ENCODE measurements around the gene LSM3.

The LSM3 gene

DNA sequence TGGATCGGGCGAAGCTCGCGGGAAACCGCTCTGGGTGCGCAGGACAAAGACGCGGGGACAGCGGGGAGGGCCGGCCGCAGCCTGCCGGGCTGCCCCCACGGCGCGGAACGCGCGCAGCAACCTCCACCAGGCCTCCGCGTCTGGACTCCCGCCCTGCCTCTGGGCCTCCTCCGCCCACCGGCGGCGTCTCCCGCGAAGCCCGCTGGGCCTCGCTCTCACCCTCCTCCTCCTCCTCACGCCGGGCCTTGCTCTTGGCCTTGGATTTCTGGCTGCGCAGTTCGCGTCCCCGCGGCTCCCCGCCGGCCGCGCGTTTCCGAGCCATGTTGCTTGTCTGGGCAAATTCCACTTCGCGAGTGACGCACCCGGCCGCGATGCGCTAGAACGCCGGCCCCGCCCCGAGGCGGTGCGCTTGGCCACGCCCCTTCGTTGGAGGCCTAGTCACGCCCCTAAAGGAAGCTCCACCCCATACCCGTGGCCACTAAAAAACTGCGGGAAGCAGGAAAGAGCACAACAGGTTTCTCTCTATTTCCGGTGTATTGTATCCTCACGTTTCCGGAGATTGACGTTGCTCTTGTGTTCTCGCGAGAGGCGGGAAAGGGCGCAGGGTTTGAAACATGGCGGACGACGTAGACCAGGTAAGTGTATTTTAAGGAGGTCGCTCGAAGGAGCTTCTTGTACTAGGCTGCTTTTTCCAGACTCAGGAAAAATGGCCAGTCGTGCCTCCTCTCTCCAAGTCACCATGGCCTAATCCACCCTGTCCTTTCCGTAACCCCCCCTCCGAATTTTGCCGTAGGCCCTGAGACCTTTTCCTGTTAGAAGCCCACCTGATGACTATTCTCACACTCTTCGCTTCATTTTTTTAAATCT lies at the start of gene LSM3, which contains the start of gene XPC:
Gene LSM3, plus strand, starts transcription at position 571 of the 867 bp plus-strand sequence. Its CDS starts 44 bp downstream, at position 615.
Gene XPC, minus strand, starts transcription at position 355 of the 867 bp plus-strand sequence. Its CDS starts 33 bp downstream, at position 322.
- peak; percentile 99 for DNase-seq

DNA sequence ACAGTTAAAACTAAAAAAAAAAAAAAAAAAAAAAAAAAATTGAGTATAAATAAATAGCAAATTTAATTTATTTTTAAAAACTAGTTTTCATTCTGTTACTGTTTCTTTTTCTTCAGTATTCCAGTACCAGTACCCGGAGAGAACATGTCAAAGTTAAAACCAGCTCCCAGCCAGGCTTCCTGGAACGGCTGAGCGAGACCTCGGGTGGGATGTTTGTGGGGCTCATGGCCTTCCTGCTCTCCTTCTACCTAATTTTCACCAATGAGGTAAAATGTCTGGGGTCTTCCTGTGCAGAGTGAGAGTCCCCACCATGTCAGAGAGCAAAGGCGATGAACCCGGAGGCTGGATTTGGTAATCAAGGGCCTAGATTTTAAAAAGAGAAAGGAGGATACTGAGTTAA lies 49.3 kb upstream of the LSM3 start:
- DNase-seq, result no peak

DNA sequence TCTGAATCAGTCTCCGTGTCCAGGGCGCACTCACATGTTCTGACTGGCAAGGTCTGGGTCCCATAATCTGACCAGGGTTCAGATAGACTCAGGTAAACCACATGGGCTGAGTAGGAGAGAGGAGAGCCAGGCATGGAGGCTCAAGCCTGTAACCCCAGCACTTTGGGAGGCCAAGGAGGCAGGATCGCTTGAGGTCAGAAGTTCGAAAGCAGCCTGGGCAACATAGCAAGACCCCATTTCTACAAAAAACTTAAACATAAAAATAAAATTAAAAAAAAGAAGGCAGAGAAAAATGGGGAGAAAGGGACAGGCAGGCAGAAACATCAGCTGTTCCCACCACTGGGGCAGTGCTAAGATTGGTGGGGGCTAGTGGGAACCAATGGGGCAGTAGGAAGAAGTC lies 48.4 kb upstream of the LSM3 start:
- no peak for DNase-seq

DNA sequence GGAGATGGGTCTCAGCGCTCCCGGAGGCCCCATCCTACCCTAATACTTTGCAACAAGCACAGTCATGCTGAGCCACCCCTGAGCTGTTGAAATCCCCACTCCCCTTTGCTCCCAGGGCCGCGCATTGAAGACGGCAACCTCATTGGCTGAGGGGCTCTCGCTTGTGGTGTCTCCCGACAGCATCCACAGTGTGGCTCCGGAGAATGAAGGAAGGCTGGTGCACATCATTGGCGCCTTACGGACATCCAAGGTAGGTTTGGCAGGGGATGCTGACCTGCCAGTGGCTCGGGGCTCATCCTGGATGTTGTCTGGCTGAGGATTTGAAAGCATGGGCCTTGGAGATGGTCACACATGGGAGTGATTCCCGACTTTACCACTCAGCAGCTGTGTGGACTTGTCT lies 47.9 kb upstream of the LSM3 start:
- DNase-seq, result no peak

DNA sequence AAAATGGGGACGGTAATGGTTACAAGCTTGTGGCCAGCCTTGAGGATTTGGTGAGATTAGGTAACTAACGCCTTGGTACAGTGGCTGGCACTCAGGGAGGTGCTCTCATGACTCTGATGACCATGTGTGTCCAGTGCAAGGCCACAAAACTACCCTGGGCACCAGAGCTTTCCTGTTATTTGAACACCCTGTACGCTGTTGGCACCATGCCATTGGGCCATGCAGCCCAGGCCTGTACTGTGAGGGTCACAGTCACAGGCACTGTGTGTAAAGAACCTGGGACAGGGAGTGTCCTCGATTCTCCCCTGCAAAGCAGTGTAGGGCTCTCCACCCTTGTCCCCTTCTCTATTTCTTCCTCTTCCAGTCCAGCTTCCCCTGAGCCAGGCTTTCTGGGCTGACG lies 47.5 kb upstream of the LSM3 start:
- DNase-seq, result no peak

DNA sequence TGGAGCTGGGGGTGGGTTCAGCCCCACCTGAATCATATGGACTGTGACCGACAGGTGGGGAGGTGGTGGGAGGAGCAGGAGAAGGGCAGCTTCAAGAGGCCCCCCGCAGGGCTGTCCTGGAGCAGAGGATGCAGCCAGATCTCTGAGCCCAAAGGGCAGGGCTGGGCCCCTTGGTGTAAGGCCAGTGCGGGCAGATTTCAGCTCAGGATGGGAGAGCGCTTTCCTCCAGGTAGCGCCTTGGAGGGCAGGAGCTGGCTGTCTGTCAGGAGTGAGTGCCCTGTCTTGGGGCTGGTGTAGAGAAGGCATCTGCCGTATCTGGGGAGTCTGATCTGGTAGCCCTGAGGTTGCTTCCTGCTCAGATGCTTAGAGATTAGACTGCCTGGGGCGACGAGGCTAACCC lies 46.5 kb upstream of the LSM3 start:
- DNase-seq, result no peak

DNA sequence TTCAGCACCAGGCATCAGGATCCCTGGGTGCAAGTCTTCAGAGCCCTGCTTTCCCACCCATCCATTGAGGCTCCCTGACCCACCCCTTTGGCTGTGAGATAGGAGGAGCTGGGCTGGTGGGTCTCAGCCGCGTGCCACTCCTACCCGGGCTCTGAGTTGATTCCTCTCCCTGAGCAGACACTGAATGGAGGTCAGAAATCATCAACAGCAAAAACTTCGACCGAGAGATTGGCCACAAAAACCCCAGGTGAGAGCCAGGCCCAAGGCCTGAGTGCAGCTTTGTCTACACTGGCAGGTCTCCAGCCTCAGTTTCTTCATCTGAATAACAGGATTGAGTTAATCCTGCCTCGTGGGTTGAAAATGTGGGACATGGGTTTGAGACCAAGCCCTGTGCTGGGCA lies 45.9 kb upstream of the LSM3 start:
- DNase-seq, result no peak

DNA sequence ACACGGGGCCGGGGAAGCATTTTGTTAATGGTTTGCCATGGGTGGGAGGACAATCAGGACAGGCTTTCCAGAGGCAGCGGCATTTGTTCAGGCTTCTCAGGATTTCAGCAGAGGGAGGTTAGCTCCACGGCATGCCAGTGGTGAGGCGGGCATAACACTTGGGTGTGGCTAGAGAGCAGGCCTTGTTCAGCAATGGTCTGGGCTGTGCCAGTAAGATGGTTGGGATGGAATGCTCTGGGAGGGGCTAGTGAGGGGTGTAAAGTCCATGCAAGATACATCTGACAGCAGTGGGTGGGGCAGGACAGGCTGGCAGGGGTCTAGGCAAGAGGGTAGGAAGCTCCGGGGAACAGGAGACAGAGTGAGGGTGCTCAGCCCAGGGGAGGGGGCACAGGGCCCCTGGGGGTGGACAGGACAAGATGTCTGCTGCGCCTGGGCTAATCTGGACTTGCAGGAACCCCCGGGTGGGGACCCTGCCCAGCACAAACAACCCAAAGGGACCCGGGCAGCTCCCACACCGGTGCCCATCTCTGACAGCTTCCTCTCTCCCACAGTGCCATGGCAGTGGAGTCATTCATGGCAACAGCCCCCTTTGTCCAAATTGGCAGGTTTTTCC lies 45.3 kb upstream of the LSM3 start:
- DNase-seq, result no peak

DNA sequence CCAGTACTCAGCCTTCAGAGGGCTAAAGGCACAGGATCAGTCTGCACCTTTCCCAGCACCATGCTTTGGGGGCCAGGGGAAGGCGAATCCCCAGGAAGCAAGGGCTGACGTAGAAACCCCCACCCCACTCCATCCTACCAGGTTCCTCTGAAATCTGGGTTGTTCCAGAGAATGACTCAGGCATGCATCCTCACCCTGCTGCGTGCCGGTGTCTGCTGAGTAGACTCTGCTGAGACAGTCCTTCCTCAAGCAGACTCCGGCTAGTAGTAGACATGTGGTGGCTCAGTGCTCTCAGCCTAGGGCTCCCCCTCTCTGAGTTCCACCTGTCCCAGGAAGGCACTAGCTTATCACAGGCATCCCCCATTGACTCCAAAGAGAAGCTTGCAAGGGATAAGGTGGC lies 44.7 kb upstream of the LSM3 start:
- DNase-seq, result no peak

DNA sequence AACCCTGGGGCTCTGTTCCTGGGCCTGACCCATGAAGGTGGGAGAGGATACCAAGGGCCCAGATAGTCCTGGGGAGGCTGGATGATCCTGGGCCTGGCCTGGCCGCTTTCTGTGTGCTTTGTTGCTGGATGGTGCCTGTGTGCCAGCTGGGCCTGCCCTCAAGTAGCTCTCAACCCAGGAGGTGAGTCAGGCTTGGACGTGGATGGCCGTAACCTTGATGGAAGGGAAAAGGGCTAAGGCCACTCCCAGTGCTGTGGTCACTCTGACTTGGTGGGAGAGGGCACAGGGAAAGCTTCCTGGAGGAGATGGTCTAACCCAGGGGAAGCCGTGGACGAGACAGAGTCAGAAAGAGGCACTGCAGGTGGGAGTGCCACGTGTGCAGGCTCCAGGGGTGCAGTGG lies 44.3 kb upstream of the LSM3 start:
- no peak for DNase-seq

DNA sequence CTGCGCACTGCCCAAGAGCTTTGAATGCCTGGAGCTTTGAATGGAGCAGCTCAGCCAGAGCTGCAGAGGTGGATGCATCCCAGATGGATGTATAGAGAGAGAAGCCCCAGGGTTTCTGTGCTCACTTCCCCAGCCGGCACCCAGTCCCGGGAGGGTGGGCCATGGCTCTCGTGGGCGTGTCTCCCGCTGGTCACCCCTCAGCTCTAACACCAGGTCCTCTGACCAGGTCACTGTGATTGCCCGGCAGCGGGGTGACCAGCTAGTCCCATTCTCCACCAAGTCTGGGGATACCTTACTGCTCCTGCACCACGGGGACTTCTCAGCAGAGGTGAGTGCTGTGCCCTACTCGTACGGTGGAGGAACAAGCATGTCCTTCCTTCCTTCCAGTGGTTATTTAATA lies 43.0 kb upstream of the LSM3 start:
- no peak for DNase-seq

DNA sequence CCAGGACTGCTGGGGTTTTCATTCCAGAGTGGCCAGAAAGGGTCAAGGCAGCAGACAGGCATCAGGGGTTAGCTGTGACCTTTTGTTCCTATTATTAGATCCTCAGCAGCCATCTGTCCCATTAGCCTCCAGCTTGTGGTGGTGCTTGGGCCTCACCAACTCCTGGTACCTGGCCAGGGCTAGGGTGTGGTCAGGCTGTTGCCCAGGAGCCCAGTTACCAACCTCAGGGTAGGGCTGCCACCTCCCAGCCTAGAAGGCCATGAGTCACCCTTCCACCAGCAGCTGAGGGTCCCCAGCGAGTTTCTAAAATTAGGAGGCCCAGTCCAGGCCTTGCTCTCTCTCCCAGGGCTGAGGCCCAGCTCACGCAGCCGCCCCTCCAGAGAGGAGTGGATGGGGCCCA lies 41.6 kb upstream of the LSM3 start:
- DNase-seq, result no peak

DNA sequence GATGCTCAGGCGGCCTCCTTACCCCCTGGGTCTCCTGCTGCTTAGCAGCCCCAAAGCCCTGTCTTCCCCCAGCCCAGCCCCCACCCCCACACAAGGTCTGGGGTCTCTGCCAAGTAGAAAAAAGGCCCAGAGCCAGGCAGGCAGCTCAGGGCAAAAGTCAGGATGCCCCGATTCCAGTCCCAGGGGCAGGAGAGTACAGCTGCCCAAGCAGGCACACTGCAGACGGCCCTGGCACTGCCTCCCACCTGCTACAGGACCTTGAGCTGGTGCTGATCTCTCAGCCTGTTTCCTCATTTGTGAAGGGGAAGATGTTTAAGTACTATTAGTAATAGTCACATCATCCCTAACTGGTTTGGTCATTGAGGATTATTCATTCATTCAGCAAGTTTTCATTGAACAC lies 41.2 kb upstream of the LSM3 start:
- no peak for DNase-seq

DNA sequence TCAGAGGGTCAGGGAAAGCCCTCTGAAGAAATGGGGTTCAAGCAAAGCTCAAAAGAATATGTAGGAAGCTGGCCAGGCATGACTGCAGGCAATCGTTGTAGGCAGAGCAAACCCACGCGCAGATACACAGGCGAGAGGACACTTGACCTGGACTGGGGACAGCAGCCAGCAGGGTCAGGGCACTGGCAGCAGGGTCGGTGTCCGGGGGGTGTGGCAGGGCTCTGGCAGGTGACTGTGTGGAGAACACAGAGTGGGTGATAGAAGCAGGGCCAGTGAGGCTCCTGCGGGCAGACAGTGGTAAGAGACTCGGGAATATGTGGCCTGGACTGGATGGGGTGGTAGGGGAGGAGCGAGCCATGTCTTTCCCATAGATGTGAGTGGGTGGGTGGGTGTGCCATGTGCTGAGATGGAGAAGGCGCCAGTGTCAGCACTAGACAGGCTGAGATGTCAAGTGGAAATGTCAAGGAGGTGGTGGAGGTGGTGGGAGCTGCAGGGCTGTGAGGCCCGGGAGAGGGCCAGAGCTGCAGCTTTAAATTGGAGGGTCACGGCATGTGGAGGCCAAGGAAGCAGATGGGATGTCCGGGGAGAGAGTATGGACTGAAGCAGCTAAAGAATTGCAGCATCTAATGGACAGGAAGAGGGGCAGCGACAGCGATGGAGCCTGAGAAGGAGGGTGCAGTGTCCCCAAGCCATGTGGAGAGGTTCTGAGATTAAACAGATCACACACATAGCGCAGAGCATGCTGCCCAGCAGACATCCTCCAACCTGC lies 40.3 kb upstream of the LSM3 start:
- DNase-seq, result no peak

DNA sequence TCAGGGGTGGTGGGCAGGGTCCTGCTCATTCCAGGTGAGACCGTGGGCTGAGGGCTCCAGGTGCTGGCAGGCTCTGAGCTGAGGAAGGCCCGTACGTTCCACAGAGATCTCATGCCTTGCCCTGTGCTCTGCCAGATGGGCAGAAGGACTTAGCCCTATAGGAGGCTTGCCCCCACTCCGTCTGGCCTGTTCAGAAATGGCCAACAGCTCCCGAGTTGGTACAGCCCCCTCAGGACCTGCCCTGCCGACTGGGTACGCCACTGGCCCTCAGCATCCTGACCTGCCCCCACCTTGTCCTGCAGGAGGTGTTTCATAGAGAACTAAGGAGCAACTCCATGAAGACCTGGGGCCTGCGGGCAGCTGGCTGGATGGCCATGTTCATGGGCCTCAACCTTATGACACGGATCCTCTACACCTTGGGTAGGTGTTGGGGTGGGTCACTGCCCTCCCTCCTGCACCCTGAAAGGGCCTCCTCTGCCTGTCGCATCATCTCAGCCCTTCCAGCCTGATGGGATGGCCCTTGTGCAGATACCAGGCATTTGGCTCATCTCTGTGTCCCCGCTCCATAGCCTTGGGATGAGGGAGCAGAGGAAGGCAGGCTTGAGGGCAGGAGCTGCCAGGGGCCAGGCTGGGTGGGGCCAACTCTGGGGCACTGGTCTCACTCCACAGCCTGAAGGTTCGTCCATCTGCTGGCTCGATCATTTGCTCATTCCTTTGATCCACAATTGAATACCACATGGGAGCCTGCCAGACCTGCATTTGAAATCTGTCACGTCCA lies 39.5 kb upstream of the LSM3 start:
- no peak for DNase-seq

DNA sequence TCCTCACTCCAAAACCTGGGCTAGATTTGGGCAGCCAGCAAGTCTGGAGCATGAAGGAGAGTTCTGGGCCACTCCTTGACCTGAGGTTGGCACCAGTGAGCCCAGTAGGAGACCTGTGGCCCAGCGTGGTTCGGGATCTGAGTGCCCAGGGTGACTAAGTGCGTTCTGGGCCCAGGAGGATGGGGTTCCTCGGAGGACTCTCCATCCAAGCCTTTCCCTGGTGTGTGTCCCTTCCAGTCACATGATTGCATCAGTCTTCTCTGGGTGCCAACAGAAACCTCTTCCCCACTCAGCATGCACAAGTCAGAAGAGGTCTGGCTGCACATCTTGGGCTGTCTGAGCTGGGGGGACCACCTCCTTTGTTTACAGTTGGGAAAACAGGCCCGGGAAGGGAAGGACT lies 38.8 kb upstream of the LSM3 start:
- DNase-seq, result no peak

DNA sequence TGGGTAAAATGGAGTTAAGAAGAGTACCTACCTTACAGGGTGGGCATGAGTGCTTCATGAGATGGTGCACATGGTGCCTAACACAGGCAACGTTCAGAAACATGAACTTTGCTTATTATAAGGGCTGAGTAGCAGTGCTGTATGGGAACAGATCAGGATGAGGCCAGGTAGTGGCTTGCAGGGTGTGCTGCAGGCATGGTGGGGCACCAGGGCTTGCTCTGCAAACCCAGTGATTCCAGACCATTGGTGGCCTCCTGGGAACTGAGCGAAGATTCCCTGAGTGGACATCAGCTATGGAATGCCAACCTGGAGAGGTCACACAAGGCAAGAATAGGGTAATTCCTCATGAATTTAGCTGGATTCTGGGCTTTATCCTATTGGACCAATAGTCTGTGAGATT lies 37.9 kb upstream of the LSM3 start:
- DNase-seq, result no peak

DNA sequence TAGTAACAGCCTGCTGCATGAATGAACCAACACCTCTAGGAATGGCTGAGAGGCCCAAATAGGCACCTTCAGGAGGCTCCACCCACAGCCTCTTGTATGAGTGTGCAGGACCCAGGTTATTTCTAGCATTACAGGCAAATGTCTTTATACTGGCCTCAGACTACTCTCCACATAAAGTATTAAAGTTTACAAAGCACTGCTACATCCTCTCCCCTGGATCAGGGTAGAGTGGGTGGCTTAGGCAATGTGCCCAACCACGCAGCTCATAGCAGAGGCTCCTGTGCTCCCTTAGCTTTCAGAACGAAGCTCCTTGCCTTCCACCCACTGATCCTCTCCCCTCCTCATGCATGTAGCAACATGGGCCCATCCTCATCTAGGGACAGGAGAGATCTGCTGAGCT lies 37.5 kb upstream of the LSM3 start:
- DNase-seq, result no peak

DNA sequence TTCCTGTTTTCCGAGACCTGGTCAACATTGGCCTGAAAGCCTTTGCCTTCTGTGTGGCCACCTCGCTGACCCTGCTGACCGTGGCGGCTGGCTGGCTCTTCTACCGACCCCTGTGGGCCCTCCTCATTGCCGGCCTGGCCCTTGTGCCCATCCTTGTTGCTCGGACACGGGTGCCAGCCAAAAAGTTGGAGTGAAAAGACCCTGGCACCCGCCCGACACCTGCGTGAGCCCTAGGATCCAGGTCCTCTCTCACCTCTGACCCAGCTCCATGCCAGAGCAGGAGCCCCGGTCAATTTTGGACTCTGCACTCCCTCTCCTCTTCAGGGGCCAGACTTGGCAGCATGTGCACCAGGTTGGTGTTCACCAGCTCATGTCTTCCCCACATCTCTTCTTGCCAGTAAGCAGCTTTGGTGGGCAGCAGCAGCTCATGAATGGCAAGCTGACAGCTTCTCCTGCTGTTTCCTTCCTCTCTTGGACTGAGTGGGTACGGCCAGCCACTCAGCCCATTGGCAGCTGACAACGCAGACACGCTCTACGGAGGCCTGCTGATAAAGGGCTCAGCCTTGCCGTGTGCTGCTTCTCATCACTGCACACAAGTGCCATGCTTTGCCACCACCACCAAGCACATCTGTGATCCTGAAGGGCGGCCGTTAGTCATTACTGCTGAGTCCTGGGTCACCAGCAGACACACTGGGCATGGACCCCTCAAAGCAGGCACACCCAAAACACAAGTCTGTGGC lies 36.8 kb upstream of the LSM3 start:
- peak; percentile 69 for DNase-seq

DNA sequence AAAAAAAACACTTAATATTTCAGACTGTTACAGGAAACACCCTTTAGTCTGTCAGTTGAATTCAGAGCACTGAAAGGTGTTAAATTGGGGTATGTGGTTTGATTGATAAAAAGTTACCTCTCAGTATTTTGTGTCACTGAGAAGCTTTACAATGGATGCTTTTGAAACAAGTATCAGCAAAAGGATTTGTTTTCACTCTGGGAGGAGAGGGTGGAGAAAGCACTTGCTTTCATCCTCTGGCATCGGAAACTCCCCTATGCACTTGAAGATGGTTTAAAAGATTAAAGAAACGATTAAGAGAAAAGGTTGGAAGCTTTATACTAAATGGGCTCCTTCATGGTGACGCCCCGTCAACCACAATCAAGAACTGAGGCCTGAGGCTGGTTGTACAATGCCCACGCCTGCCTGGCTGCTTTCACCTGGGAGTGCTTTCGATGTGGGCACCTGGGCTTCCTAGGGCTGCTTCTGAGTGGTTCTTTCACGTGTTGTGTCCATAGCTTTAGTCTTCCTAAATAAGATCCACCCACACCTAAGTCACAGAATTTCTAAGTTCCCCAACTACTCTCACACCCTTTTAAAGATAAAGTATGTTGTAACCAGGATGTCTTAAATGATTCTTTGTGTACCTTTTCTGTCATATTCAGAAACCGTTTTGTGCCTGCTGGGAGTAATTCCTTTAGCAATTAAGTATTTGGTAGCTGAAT lies 35.9 kb upstream of the LSM3 start:
- DNase-seq, result no peak
